HuH-7.5 (cell line): ENCODE measurements around the gene INSL3.
"Not testable (repeated sequence)": the region's sequence is repeated elsewhere in the genome, so short reads cannot be mapped to it uniquely, and the experiment has no call there.

Experiments
- DNase-seq: peaks from one replicate; pipeline ENCODE4 v3.0.0; 2011; ENCODE audit warnings: low spot score

Gene INSL3

GRCh38 chr19:17812099-17812498 lies 9.2 kb downstream of the INSL3 start:
- no peak for DNase-seq

GRCh38 chr19:17811681-17812080 lies 9.6 kb downstream of the INSL3 start:
- no peak for DNase-seq

GRCh38 chr19:17811103-17811502 lies 10.2 kb downstream of the INSL3 start:
- no peak for DNase-seq

- DNase-seq = no peak
Measured at GRCh38 chr19:17807731-17808316, 13.5 kb downstream of the INSL3 start.

GRCh38 chr19:17806945-17807344 lies 14.4 kb downstream of the INSL3 start:
- no peak for DNase-seq

DNA sequence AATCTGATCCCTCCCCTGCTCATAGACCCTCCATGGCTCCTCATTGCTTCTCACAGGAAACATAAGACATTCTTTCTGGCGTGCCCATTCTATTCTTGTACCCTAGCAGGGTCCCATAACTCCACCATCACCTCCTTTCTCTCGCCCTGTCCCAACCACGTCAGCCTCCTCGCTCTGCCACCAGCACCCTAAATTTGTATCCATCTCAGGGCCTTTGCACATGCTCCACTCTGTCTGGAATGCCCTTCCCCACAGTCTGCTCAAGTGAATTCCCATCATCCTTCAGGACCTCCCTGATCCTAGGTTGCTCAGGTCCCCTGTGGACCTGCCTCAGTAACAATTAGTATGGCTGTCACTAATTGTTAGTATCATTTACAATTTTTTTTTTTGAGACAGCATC lies 15.9 kb downstream of the INSL3 start:
- no peak for DNase-seq

DNA sequence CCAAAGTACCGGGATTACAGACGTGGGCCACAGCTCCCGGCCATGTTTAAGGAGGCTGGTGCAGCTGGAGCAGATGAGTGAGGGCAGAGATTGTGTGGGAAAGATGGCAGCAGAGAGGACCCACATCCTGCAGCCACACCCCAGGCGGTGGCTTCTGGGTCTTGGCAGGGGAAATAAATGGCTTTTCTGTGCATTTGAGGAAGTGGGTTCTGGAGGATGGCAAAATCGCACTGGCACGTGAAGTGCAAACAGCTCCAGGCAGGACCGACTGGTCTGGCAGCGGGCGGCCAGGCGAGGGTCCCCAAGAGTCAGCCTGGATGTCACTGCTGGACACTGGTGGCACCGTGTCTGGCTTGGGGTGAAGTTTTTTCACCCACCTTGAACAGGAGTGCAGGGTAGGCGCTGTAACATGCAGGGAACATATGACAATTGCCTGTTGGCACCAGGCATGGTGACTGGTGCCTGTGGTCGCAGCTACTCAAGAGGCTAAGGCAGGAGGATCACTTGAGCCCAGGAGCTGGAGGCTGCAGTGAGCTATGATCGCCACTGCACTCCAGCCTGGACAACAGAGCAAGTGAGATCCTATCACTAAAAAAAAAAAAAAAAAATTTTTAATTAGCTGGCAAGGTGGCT lies 17.9 kb downstream of the INSL3 start:
- no peak for DNase-seq

GRCh38 chr19:17802137-17802858 lies 19.0 kb downstream of the INSL3 start:
- DNase-seq = no peak

- not testable (repeated sequence) for DNase-seq
Measured at GRCh38 chr19:17798599-17798998, 22.7 kb downstream of the INSL3 start.

DNA sequence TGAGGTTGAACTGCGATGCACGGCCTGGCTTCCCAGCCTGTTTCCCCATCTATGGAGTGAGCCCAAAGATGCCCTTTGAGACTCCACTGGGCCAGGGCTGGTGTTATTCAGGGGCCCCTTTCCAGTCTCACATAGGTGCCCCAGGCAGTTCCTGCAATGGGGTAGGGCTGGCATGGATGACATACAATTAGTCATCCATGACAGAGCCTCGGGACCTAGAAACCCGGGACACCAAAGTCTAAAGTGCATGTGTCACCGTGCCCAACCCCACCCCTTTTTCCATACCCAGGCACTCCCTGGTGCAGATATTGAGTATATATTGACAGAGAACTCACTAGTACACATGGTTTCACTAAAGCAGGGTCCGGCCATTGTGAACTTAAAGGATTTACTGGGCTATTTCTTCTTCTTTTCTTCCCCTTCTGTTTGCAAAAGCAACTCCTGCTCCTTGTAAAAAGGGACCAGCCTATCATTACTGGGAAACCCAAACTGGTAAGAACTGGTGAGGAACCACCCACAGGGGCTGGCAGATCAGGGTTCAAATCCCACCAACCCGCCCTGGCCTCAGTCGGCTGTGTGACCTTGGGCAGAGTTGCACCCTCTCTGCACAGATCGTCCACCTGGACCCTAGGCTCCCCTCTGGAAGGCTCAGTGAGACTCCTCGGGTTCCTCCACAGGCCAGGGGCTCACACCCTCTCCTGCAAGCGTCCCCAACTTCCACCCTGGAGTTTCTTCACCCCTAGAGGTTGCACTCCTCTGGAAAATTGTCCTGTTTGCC lies 23.7 kb downstream of the INSL3 start:
- no peak for DNase-seq

- no peak for DNase-seq
Measured at GRCh38 chr19:17796838-17797423, 24.4 kb downstream of the INSL3 start.

DNA sequence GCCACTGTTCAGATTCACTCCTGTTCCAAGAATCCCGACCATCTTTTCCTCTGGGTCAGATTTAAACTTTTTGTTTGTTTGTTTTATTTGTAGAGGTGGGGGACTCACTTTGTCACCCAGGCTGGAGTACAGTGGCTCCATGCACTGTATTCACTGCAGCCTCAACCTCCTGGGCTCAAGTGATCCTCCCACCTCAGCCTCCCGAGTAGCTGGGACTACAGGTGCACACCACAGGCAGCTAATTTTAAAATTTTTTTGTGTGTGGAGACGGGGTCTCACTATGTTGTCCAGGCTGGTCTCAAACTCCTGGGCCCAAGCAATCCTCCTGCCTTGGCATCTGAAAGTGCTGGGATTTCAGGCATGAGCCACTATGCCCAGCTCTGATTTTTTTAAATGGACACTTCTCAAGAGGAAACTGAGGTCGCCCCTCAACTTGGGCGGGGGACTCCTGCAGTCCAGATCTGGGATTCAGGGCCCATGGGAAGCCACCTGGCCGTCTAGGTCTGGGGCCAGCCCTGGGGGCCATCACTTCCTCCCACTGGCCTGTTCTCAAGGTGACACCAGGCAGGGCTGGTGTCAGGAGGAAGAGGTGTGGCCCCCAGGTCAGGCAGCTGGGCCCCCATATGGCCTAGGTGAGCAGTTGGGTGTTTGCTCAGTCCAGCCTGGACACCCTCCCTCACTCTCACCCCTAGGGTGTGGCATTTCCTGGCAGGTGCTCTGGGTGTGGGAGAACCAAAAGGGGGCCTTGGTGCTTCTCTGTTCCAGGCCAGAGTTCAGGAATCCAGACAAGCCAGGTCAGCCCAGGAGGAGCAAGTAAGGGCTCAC lies 25.1 kb downstream of the INSL3 start:
- DNase-seq = no peak

DNA sequence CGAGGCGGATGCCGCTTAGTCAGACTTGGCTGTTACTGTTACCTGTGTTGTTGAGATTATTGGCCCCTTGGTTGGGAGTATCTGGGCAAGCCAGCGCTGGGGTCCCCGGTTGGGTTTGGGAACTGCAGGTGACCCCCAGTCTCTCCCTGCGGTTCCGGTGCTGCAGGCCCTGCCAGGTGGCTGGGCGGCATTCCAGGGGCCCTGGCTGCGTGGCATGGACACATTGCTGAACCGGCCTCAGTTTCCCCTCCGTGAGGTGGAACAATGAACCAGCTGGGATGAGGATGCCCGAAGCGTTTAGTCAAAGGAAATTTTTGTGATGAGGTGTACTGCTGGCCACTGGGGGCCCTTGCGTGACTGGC lies 25.8 kb downstream of the INSL3 start:
- no peak for DNase-seq

DNA sequence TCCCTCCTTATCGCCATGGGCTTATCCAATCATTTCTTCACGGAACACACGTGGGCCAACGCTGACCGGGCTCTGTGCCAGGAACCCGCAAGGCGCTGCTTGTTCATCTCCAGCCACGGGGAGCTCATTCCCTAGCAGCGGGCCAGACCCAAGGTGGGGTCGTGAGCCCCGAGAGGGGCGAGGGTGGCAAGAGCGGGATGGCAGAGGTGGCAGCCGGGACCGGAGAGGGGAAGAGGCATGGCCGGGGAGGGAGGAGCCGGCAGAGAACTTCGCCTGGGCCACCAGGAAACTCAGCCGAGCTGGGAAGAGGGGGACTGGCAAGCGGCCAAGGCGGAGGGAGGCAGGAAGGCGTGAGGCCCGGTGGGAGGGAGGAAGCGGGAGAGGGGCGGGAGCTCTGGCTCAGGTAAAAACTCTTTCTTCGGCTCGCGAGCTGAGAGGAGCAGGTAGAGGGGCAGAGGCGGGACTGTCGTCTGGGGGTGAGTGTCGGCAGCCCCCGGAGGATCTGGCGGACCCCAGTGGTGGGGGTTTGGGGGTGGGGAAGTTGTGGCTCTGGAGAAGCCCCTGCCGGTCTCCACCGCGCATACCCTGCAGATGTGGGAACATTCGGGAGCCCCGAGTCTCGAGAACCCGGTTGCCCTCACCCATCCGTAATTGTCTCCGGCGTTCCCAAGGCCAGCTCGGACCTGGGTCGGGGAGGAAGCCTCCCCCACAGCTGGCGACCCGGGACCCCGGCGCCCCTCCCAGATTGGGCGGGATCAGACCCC lies 26.4 kb downstream of the INSL3 start, which contains the start of gene B3GNT3:
Gene B3GNT3 (plus strand): TSS at position 408 of the 764 bp plus-strand sequence. CDS start 12,670 bp downstream, outside the sequence.
- no peak for DNase-seq

- DNase-seq = no peak
Measured at GRCh38 chr19:17794412-17794730, 26.9 kb downstream of the INSL3 start.

DNA sequence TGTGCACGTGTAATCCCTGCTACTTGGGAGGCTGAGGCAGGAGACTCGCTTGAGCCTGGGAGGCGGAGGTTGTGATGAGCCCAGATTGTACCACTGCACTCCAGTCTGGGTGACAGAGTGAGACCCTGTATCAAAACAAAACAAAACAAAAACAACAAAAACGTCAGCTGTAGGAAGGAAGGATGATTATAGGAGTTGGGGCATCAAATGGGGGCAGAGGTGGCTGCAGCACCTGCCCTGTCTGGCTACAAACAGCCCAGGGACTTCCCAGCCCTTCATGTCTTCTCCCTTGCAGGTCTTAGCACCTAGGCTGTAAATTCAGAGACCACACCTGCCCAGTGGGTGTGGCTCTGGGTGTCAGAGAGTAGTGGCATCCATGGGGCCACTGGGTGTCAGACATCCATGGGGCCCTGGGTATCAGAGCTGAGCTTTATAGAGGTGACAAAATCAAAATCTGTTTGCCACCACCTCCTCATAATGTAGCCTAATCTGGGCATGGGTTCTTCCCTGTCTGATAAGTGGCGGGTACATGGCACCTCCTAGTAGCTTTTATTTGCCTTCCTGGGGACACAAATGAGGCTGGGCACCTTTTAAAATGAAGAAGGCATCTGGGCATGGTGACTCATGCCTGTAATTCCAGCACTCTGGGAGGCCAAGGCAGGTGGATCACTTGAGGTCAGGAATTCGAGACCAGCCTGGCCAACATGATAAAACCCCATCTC lies 31.1 kb downstream of the INSL3 start:
- no peak for DNase-seq

- no peak for DNase-seq
Measured at GRCh38 chr19:17788632-17789031, 32.7 kb downstream of the INSL3 start.

DNA sequence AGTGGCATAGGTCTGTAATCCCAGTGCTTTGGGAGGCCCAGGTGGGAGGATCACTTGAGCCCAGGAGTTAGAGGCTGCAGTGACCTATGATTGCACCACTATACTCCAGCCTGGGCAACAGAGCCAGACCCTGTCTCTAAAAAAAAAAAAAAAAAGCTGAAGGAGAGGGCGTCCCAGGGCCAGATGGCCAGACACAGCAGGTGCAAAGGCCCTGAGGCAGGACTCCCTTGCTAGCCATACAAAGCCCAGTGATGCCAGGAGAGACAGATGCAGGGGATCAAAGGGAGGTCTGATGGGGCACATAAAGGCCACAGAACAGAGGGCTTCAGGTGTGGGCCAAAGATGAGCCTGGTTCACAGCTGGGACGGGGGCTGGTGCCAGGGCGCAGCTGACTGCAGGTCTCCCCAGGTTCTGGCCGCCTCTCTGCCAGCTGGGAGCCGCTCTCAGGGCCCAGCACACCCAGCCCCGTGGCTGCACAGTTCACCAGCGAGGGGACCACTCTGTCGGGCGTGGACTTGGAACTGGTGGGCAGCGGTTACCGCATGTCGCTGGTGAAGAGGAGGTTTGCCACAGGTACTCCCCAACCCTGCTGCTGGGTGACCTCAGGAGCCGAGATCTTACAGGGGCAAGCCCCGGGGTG lies 33.9 kb downstream of the INSL3 start:
- no peak for DNase-seq

GRCh38 chr19:17784201-17785008 lies 36.9 kb downstream of the INSL3 start:
- DNase-seq = peak; percentile 89
